Activated CD4-positive, alpha-beta memory T cell treated with anti-CD3 and anti-CD28 coated beads, Interleukin-2, amount 10 ng/mL, durations not matched to agents 7 days and 5 days (primary cell): ENCODE results near the gene AK2. TPM values are rescaled to one million over a fixed set of nuclear protein-coding genes. Genes with fewer than 3 reads are reported as not detected.
"Not testable (repeated sequence)": the region's sequence is repeated elsewhere in the genome, so short reads cannot be mapped to it uniquely, and the experiment has no call there.

Source experiments
- CTCF ChIA-PET: fragments of 350-600 bp; sonication (Branson Sonifier 250); formaldehyde crosslinking; loops from one replicate; lab custom pipeline; 2021; ENCODE audit warnings: antibody characterized with exemption, inconsistent platforms; lab: Charles Lee
- POLR2A ChIA-PET: fragments of 350-600 bp; sonication (Branson Sonifier 250); formaldehyde crosslinking; loops from one replicate; lab custom pipeline; 2021; ENCODE audit warnings: antibody characterized with exemption; lab: Charles Lee
- DNase-seq: peaks from one replicate; pipeline ENCODE4 v3.0.0-alpha.2; 2020
- H3K27ac Mint-ChIP-seq: one replicate; pipeline ENCODE4 v1.8.0; 2021; ENCODE audit warnings: mild to moderate bottlenecking, mixed read lengths
- H3K27me3 Mint-ChIP-seq: one replicate; pipeline ENCODE4 v1.8.0; 2021; ENCODE audit warnings: mixed read lengths
- H3K36me3 Mint-ChIP-seq: one replicate; pipeline ENCODE4 v1.8.0; 2021; ENCODE audit warnings: low read depth, mixed read lengths
- H3K4me1 Mint-ChIP-seq: one replicate; pipeline ENCODE4 v1.8.0; 2021; ENCODE audit warnings: mixed read lengths
- H3K4me3 Mint-ChIP-seq: one replicate; pipeline ENCODE4 v1.8.0; 2021; ENCODE audit warnings: mild to moderate bottlenecking, mixed read lengths
- H3K9me3 Mint-ChIP-seq: one replicate; pipeline ENCODE4 v1.8.0; 2021; ENCODE audit warnings: mixed read lengths
- total RNA-seq, 2 experiments: library from RNA; stranded (reverse); gene quantifications; one replicate each; pipeline ENCODE4 v1.2.3, GENCODE V29; 2021

The AK2 gene
- total RNA-seq, 2 experiments from 2014 or later: 189 to 192 TPM

DNA sequence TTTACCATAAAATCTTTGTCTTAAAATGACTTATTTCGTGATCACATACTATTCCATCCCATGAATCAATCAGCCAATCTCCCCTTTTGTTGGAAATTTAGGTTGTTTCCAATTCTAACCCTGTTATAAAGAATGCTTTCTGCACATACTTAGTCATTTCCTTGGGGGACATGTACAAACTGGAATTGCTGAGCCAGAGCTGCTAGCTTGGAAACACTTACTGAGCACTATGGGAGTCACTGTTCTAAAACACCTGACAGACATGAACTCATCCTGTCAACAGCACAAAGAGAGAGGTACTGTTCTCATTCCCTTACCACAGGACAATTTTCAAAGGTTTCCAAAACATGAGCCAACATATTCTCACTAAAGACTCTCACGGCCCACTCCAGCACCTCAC is 32.1 kb downstream of the AK2 start:
- peaks cover 46% of the 10 kb centered on the region for H3K36me3 Mint-ChIP-seq
- CTCF ChIA-PET: interaction anchor here (1.6 to 2.9 kb wide), 2 partner anchors 40 to 73 kb away, joined by 3 to 32 read pairs; partner anchors contain the start of gene RNF19B
- no peaks in the 10 kb centered on the region for H3K27me3 Mint-ChIP-seq
- DNase-seq: no peak
- peaks cover 26% of the 10 kb centered on the region for H3K4me1 Mint-ChIP-seq
- no peak overlapping the region for H3K27ac Mint-ChIP-seq
- POLR2A ChIA-PET: interaction anchor here (1.4 kb wide), 1 partner anchor 9 kb away, joined by 3 read pairs; no protein-coding TSS in a partner anchor
- no peaks in the 10 kb centered on the region for H3K9me3 Mint-ChIP-seq
- H3K4me3 Mint-ChIP-seq: no peak overlapping the region

DNA sequence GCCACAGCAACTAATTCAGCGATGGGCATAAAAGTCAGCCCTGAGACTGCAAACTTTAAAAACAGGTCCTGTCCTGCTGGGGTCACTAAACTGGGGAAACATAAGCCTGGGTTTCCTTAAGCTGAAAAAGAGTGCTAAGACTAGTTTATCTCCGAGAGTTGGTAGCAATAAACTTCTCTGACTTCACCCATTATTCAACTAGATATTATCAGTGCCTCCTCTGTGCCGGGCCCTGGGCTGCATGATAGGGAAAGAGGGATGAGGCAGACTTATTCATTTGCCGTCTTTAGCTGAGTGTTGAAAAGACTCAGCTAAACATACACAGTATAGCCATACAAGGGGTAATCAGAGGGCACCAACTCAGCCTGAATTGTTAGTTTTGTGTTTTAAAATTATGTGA is 33.0 kb downstream of the AK2 start:
- no peaks in the 10 kb centered on the region for H3K9me3 Mint-ChIP-seq
- H3K4me3 Mint-ChIP-seq: no peak overlapping the region
- no peaks in the 10 kb centered on the region for H3K27me3 Mint-ChIP-seq
- CTCF ChIA-PET: interaction anchor here (0.7 to 1.6 kb wide), 4 partner anchors 22 to 292 kb away, joined by 3 to 4 read pairs (median 3); partner anchors contain the start of gene RNF19B
- H3K27ac Mint-ChIP-seq: no peak overlapping the region
- peaks cover 37% of the 10 kb centered on the region for H3K36me3 Mint-ChIP-seq
- POLR2A ChIA-PET: no interaction called here
- no peak for DNase-seq
- peaks cover 28% of the 10 kb centered on the region for H3K4me1 Mint-ChIP-seq

DNA sequence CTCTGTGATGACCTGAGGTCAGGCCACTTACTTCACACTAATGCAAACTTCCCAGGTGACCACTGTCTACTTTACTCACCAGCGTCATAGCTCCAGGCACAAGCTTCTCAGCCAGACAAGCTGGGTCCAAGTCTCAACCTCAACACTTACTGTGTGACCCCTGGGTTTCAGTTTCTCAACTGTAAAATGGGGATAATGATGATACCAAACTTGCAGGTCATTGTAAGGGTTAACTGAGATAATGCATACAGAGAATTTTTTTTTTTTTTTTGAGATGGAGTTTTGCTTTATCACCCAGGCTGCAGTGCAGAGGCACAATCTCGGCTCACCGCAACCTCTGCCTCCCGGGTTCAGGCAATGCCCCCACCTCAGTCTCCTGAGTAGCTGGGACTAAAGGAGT is 34.7 kb downstream of the AK2 start:
- CTCF ChIA-PET: interaction anchor here (0.7 to 2.1 kb wide), 10 partner anchors 10 to 981 kb away, joined by 3 to 7 read pairs (median 4); no protein-coding TSS in a partner anchor
- DNase-seq: no peak
- Mint-ChIP-seq H3K4me1 (peaks cover 42% of the 10 kb centered on the region), H3K36me3 (peaks cover 29% of the 10 kb centered on the region), H3K27me3 (no peaks in the 10 kb centered on the region), H3K9me3 (no peaks in the 10 kb centered on the region), H3K27ac (no peak overlapping the region), H3K4me3 (no peak overlapping the region)
- POLR2A ChIA-PET: interaction anchor here (0.6 to 1.3 kb wide), 2 partner anchors 13 to 37 kb away, joined by 3 read pairs; no protein-coding TSS in a partner anchor

DNA sequence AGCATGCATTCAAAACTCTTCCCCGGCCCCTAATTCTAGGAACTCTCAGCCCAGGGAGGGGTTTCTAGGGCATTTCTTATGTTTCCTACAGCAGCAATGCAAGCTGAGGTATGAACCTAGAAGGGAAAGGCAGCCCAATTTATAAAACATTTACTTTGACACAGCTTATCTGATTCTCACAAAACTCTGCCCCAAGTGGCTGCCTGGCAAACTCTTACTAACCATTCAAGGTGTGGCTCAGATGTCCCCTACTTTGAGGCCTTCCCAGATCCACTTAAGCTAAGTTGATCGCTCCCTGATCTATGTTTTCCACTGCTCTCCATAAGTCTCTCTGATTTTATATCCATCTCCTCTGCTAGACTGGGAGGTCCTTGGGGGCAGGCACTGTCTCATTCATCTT is 35.4 kb downstream of the AK2 start:
- no peak for DNase-seq
- H3K27me3 Mint-ChIP-seq: no peaks in the 10 kb centered on the region
- no peaks in the 10 kb centered on the region for H3K9me3 Mint-ChIP-seq
- no peak overlapping the region for H3K27ac Mint-ChIP-seq
- POLR2A ChIA-PET: interaction anchor here (0.6 to 1.3 kb wide), 3 partner anchors 12 to 61 kb away, joined by 3 to 6 read pairs (median 3); no protein-coding TSS in a partner anchor
- no peak overlapping the region for H3K4me3 Mint-ChIP-seq
- H3K36me3 Mint-ChIP-seq: peaks cover 26% of the 10 kb centered on the region
- H3K4me1 Mint-ChIP-seq: peaks cover 44% of the 10 kb centered on the region
- CTCF ChIA-PET: interaction anchor here (0.8 to 2.1 kb wide), 13 partner anchors 8 to 68 kb away, joined by 3 to 7 read pairs (median 4); no protein-coding TSS in a partner anchor

DNA sequence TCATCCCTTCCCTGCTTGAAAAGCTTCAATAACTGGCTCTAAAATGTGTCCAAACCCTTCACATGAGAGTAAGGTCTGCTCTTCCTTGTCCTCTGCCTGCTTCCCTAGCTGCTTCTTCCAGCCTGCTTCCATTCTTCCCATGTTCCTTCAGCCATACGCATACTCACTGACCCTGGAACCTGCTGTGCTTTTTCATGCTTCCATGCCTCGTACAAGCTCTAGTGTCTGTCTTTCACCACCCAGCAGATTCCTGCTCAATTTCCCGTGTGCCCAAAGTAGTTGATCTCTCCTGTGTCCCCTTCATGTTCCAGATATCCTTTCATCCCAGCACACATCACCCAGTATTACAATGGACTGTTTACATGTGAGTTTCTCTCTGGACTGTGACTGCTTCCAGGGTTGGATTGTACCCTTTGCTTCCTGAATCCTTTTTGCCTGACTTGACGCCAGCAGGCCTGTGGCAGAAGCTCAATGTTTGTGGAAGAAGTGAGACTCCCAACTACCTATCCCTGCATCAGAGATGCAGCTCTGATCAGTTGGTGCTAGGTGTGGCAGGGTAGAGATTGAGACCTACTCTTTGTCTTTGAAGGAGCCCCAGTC is 36.2 kb downstream of the AK2 start:
- H3K27me3 Mint-ChIP-seq: no peaks in the 10 kb centered on the region
- no peak overlapping the region for H3K4me3 Mint-ChIP-seq
- H3K9me3 Mint-ChIP-seq: no peaks in the 10 kb centered on the region
- peaks cover 40% of the 10 kb centered on the region for H3K4me1 Mint-ChIP-seq
- ChIA-PET CTCF (interaction anchor here (0.8 to 2.1 kb wide), 13 partner anchors 8 to 68 kb away, joined by 3 to 7 read pairs (median 4); no protein-coding TSS in a partner anchor), POLR2A (interaction anchor here (0.7 to 1.1 kb wide), 2 partner anchors 16 to 60 kb away, joined by 3 to 6 read pairs; no protein-coding TSS in a partner anchor)
- peaks cover 20% of the 10 kb centered on the region for H3K36me3 Mint-ChIP-seq
- no peak for DNase-seq
- no peak overlapping the region for H3K27ac Mint-ChIP-seq

DNA sequence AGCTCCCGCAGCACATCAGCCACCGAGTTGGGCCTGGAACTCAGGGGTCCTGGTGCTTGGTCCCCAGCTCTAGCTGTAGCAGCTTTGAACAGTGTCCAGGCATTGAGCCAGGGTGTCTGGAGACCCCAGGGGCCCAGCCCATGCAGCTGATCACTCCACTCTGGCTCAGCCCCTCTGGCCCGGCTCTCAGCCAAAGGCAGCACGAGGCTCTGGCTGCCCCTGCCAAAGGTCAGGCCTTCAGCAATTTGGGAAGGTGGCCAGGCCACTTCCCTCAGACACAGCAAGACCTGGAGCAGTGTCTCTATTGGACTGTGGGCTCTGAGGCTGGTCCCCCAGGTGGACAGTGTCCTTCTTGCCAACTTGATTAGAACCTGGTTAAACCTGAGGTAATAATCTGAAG is 37.7 kb downstream of the AK2 start:
- no peaks in the 10 kb centered on the region for H3K9me3 Mint-ChIP-seq
- no peaks in the 10 kb centered on the region for H3K27me3 Mint-ChIP-seq
- no peak for DNase-seq
- ChIA-PET POLR2A (interaction anchor here (0.9 to 3.6 kb wide), 5 partner anchors 18 to 128 kb away, joined by 3 to 19 read pairs (median 6); partner anchors contain the start of gene RNF19B), CTCF (interaction anchor here (1.1 kb wide), 1 partner anchor 34 kb away, joined by 4 read pairs; the partner anchor contains the start of gene RNF19B)
- H3K4me3 Mint-ChIP-seq: no peak overlapping the region
- H3K4me1 Mint-ChIP-seq: peaks cover 36% of the 10 kb centered on the region
- no peak overlapping the region for H3K27ac Mint-ChIP-seq
- peaks cover 11% of the 10 kb centered on the region for H3K36me3 Mint-ChIP-seq

DNA sequence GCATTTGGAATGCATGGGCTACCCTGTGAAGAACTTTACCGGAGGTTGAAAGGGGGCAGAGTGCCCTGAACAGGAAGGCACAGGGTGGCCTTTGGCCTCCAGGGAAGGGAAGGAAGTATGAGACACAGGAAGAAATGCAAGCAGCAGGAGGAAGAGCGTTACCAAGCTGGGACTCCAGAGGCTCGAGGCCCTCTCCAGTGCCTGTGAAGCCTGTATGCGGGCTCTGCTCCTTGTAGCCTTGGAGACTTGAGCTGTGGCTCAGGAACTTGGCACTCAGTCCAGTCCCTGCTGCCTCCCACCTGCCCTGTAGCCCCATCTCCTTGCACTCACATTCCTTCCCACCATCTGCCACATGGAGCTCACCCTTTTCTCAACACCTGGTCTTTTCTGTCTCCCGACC is 38.6 kb downstream of the AK2 start:
- no peak for DNase-seq
- Mint-ChIP-seq H3K27ac (peak overlapping the region; percentile 75), H3K27me3 (no peaks in the 10 kb centered on the region), H3K4me3 (no peak overlapping the region), H3K4me1 (peaks cover 41% of the 10 kb centered on the region), H3K9me3 (no peaks in the 10 kb centered on the region), H3K36me3 (peaks cover 11% of the 10 kb centered on the region)
- CTCF ChIA-PET: interaction anchor here (0.6 to 1.1 kb wide), 2 partner anchors 33 to 284 kb away, joined by 4 read pairs; partner anchors contain the start of gene RNF19B
- POLR2A ChIA-PET: interaction anchor here (0.8 to 3.6 kb wide), 8 partner anchors 17 to 129 kb away, joined by 3 to 19 read pairs (median 3); partner anchors contain the start of gene RNF19B

DNA sequence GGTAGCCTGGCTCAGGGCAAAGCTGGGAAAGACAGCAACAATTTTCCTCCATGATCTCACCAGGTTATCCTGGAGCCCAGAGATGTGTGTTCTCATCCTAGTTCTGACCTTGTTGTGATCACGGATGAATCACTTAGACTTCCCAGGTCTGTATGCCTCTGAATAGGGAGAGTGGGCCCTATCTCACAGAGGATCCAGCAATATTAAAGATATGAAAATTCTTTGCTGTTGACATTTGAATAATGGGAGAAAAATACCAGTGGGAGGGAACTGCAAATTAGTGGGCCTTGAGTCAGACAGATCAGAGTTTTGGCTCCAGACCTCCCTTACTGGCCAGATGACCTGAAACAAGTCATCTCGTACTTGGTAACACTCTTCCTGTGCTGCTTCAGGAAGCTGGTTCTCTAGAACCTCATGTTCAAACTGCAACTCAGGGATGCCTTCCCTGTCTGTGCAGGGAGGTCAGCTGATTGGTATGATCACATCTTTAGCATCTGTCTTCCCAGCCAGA is 39.2 kb downstream of the AK2 start:
- no peak for DNase-seq
- Mint-ChIP-seq H3K4me1 (peaks cover 45% of the 10 kb centered on the region), H3K27me3 (no peaks in the 10 kb centered on the region), H3K36me3 (peaks cover 8% of the 10 kb centered on the region), H3K4me3 (no peak overlapping the region), H3K9me3 (no peaks in the 10 kb centered on the region), H3K27ac (peak overlapping the region; percentile 75)
- ChIA-PET POLR2A (interaction anchor here (0.8 to 5.8 kb wide), 7 partner anchors 13 to 130 kb away, joined by 3 to 21 read pairs (median 3); partner anchors contain the start of gene RNF19B), CTCF (interaction anchor here (1.7 kb wide), 1 partner anchor 10 kb away, joined by 4 read pairs; no protein-coding TSS in a partner anchor)

DNA sequence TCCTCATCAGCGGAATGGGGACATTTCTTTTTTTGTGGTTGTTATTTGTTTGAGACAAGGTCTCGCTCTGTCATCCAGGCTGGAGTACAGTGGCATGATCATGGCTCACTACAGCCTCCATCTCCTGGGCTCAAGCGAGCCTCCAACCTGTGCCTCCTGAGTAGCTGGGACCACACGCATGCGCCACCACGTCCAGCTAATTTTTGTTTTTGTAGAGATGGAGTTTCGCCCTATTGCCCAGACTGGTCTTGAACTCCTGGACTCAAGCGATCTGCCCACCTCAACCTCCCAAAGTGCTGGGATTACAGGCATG is 43.4 kb downstream of the AK2 start:
- POLR2A ChIA-PET: interaction anchor here (0.6 to 5.8 kb wide), 9 partner anchors 8 to 358 kb away, joined by 3 to 40 read pairs (median 7); partner anchors contain the start of genes RNF19B and TRIM62

DNA sequence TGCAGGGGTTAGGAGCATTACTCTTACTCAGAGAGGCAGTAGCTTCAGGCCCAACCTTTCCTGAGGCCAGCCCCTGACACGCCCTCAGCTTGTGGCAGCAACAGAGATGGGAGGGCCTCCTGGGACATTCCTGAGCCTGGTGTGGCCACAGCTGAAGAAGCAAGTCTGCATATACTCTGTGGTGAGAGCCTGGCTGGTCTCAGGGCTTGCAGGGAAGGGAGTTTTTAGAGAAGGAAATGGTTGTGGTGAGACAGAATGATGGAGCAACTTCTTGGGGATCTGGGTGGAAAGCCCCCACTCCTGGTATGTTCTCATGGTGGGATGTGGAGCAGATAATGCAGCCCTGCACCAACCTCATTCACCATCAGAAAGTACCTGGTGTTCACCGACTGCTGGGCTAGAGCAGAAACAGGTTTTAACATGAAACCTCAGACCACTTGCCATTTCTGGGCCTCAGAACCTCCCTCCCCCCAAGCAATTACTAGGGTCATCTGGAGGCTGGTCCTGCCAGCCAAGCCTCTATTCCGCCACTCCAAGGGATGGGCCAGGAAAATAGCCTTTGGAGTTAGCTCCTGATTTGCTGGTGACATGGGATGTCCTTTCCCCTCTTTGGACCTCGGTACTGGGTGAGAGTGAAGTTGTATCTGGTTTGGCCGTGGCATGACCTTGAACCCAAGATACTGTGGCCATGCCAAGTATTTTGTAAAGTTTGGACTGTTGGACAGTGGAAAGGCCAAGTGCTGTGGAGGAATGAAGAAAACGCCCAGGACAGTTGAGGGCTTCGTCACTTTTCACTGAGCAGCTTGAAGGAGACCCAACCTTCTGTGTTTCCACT is 44.0 kb downstream of the AK2 start:
- H3K27me3 Mint-ChIP-seq: no peaks in the 10 kb centered on the region
- DNase-seq: peak; percentile 77
- ChIA-PET POLR2A (interaction anchor here (0.6 to 5.8 kb wide), 13 partner anchors 8 to 359 kb away, joined by 3 to 40 read pairs (median 4); partner anchors contain the start of genes RNF19B and TRIM62), CTCF (interaction anchor here (0.5 to 1.6 kb wide), 7 partner anchors 8 to 957 kb away, joined by 3 to 6 read pairs (median 4); partner anchors contain the start of gene AZIN2)
- H3K27ac Mint-ChIP-seq: peak overlapping the region; percentile 82
- H3K4me1 Mint-ChIP-seq: peaks cover 70% of the 10 kb centered on the region
- no peaks in the 10 kb centered on the region for H3K9me3 Mint-ChIP-seq
- H3K36me3 Mint-ChIP-seq: peaks cover 6% of the 10 kb centered on the region
- H3K4me3 Mint-ChIP-seq: no peak overlapping the region

More for the DNA sequence above, 43.4 kb downstream of the AK2 start:
- not testable (repeated sequence) for H3K27me3 Mint-ChIP-seq, DNase-seq, H3K9me3 Mint-ChIP-seq, H3K4me3 Mint-ChIP-seq
- CTCF ChIA-PET: interaction anchor here (1.0 to 1.6 kb wide), 4 partner anchors 16 to 61 kb away, joined by 3 to 4 read pairs (median 4); no protein-coding TSS in a partner anchor
- Mint-ChIP-seq H3K4me1 (peaks cover 71% of the 10 kb centered on the region), H3K36me3 (peaks cover 12% of the 10 kb centered on the region), H3K27ac (peak overlapping the region; percentile 82)

DNA sequence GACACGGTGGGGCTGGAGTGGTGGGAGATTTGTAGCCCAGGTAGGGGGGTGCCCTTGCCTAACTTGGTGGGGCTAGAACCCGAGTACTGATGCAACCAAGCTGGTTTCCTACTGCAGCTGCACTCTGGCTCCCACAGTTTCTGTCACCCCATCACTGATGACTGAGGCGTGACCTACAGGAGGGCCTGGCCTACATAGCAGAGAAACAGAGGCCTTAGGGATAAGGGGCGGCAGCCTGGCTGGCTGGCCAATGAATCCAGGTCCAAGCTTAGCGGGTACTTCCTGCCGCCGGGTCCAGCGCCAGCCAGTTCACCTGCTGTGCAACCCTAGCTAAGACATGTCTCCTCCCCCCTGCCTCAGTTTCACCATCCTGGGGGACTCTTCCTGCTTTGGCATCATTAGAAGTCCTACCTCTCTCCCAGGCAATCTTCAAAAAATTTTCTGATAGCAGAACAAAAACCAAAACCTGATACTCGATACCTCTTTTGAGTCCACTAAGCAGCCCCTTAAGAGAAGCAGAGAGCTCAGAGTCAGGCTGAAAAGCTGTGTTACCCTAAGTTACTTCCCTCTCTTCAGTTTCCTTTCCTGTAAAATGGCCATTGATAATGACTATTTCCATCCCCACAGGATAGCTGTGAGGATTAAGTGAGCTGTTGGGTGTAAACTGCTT is 44.7 kb downstream of the AK2 start:
- Mint-ChIP-seq H3K9me3 (no peaks in the 10 kb centered on the region), H3K4me1 (peaks cover 67% of the 10 kb centered on the region), H3K4me3 (no peak overlapping the region), H3K36me3 (peaks cover 5% of the 10 kb centered on the region), H3K27me3 (no peaks in the 10 kb centered on the region), H3K27ac (peak overlapping the region; percentile 82)
- ChIA-PET POLR2A (interaction anchor here (0.6 to 5.8 kb wide), 11 partner anchors 7 to 189 kb away, joined by 3 to 40 read pairs (median 5); partner anchors contain the start of genes RNF19B and TRIM62), CTCF (interaction anchor here (0.5 to 1.6 kb wide), 6 partner anchors 9 to 956 kb away, joined by 3 to 6 read pairs (median 4); partner anchors contain the start of gene AZIN2)
- peak; percentile 20 for DNase-seq
